Tibial artery (tissue), 4 donors: ENCODE results near the gene KNG1.

Source experiments
- DNase-seq, 2 donors: peaks; one replicate each; pipeline ENCODE4 v3.0.0-alpha.2; 2019
- H3K27ac ChIP-seq, 2 donors: fragments of 200-600 bp; sonication (generic) in 1 of 2; 1 replicate in 1 of 2; 2 replicates in 1 of 2; pipeline ENCODE4 v1.5.1; 2018 to 2019; ENCODE audit warnings: mild to moderate bottlenecking in 1 of 2
- H3K27me3 ChIP-seq, 2 donors: fragments of 200-600 bp; sonication (generic) in 1 of 2; one replicate each; pipeline versions ENCODE4 v1.5.1 to v1.6.0; 2016 to 2019
- H3K36me3 ChIP-seq, 3 donors: fragments of 200-600 bp; sonication (generic) in 2 of 3; one replicate each; pipeline ENCODE4 v1.5.1; 2016 to 2019; ENCODE audit warnings: mild to moderate bottlenecking in 2 of 3
- H3K4me1 ChIP-seq, 4 donors: fragments of 200-600 bp; sonication (generic) in 2 of 4; 1 replicate in 3 of 4; 2 replicates in 1 of 4; pipeline ENCODE4 v1.5.1; 2016 to 2019
- H3K4me3 ChIP-seq, 2 donors: fragments of 200-600 bp; sonication (generic) in 1 of 2; 1 replicate in 1 of 2; 2 replicates in 1 of 2; pipeline ENCODE4 v1.5.1; 2018 to 2019; ENCODE audit warnings: mild to moderate bottlenecking in 2 of 2
- H3K9me3 ChIP-seq, 3 donors: fragments of 200-600 bp; sonication (generic) in 1 of 3; one replicate each; pipeline ENCODE4 v1.5.1; 2016 to 2019
- CTCF ChIP-seq, 2 experiments: fragments of 200-600 bp in 1 of 2; fragments of 450-650 bp in 1 of 2; IDR thresholded peaks; one replicate each; pipeline ENCODE4 v1.5.1; 2017 to 2019; ENCODE audit warnings: antibody characterized with exemption in 2 of 2, mild to moderate bottlenecking in 1 of 2, moderate library complexity in 1 of 2
- intact Hi-C: fragments of 100-400 bp; cut with DNase I; formaldehyde crosslinking; loops from one replicate; pipeline ENCODE4 v1.15.0; 2023; ENCODE audit warnings: low total_unique reads

KNG1 gene

GRCh38 chr3:186754006-186754405 is 36.8 kb downstream of the KNG1 start:
- H3K27ac ChIP-seq, result no peak overlapping the region
- no peaks in the 10 kb centered on the region for H3K4me1 ChIP-seq
- no peaks in the 10 kb centered on the region for H3K36me3 ChIP-seq
- no peaks in the 10 kb centered on the region for H3K27me3 ChIP-seq
- intact Hi-C loops, result no loop called here
- no peak overlapping the region for H3K4me3 ChIP-seq
- TF ChIP-seq CTCF (IDR thresholded peaks at IDR 0.05), result no peak
- H3K9me3 ChIP-seq, result no peaks in the 10 kb centered on the region
- DNase-seq, result no peak

DNA sequence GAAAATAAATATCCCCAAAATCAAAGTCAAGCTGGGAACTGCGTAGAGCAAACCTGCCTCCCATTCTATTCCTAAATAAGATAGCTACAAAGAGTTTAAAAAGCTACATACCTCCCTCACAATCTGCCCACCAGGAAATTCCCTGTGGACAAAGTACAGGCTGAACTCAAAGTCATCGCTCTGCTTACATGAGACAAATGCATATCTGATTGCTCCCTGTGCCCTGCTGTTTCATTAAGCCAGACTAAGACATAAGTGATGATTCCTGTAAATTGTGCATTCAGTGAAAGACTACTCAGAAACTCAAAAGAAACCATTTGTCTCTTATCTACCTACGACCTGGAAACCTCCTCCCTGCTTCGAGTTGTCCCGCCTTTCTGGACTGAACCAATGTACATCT is 37.7 kb downstream of the KNG1 start:
- H3K9me3 ChIP-seq, result no peaks in the 10 kb centered on the region
- intact Hi-C loops, result no loop called here
- TF ChIP-seq CTCF (IDR thresholded peaks at IDR 0.05), result no peak
- H3K27ac ChIP-seq, result no peak overlapping the region
- H3K36me3 ChIP-seq, result no peaks in the 10 kb centered on the region
- no peak overlapping the region for H3K4me3 ChIP-seq
- H3K27me3 ChIP-seq, result no peaks in the 10 kb centered on the region
- no peak for DNase-seq
- H3K4me1 ChIP-seq, result no peaks in the 10 kb centered on the region

DNA sequence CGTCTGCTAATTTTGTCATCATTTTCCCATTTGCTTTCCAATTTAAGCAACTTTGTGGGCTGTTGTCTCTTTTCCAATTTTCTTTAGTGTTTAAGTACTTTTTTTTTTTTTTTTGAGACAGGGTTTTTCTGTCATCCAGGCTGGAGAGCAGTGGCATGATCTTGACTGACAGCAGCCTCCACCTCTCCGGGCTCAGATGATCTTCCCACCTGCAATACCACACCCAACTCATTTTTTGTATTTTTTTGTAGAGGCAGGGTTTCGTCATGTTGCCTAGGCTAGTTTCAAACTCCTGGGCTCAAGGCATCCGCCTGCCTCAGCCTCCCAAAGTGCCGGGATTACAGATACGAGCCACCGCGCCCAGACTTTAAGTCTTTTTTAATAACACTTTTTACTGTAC is 40.1 kb downstream of the KNG1 start:
- intact Hi-C loops, result no loop called here
- no peak for TF ChIP-seq CTCF (IDR thresholded peaks at IDR 0.05)
- Histone ChIP-seq H3K27ac (no peak overlapping the region), H3K36me3 (no peaks in the 10 kb centered on the region), H3K9me3 (no peaks in the 10 kb centered on the region), H3K4me3 (no peak overlapping the region), H3K4me1 (no peaks in the 10 kb centered on the region), H3K27me3 (no peaks in the 10 kb centered on the region)
- DNase-seq, result no peak

- Histone ChIP-seq H3K9me3 (no peaks in the 10 kb centered on the region), H3K27me3 (no peaks in the 10 kb centered on the region), H3K27ac (no peak overlapping the region), H3K4me1 (no peaks in the 10 kb centered on the region), H3K36me3 (no peaks in the 10 kb centered on the region), H3K4me3 (no peak overlapping the region)
- TF ChIP-seq CTCF (IDR thresholded peaks at IDR 0.05), result no peak
- intact Hi-C loops, result no loop called here
- DNase-seq, result no peak
These were observed 40.6 kb downstream of the KNG1 start for GRCh38 chr3:186757686-186758220.

DNA sequence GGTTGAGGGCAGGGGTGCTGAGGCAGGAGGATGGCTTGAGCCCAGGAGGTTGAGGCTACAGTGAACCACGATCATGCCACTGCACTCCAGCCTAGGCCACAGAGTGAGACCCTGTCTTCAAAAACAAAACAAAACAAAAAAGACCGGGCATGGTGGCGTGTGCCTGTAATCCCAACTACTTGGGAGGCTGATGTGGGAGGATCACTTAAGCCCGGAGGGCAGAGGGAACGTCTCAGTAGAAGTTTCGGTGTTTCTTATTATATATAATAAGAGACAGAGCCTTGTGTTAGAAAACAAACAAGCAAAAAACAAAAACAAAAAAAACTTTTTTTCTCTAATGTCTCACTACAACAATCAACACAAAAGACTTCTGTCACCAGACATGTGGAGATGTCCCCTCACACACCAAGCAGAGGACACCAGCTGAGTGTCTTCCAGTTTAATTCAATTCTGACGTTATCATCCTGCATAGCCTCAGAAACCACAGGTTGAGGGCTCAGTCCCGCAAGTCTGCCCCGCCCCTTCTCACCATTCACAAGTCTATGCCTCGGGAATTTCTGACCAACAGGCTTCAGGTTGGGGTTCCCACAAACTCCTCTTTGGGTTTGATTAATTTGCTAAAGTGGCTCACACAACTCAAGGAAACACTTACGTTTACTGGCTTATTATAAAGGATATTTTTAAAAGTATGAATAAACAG is 42.2 kb downstream of the KNG1 start:
- no peak overlapping the region for H3K27ac ChIP-seq
- no peak for TF ChIP-seq CTCF (IDR thresholded peaks at IDR 0.05)
- DNase-seq, result no peak
- no peaks in the 10 kb centered on the region for H3K9me3 ChIP-seq
- no peaks in the 10 kb centered on the region for H3K27me3 ChIP-seq
- H3K4me3 ChIP-seq, result no peak overlapping the region
- intact Hi-C loops, result no loop called here
- no peaks in the 10 kb centered on the region for H3K4me1 ChIP-seq
- H3K36me3 ChIP-seq, result no peaks in the 10 kb centered on the region
